Neural crest cell (in vitro differentiated cells): ENCODE results near the gene SLX1A. TPM values are rescaled to one million over a fixed set of nuclear protein-coding genes. Genes with fewer than 3 reads are reported as not detected.

Experiments
- DNase-seq: peaks from one replicate; pipeline ENCODE4 v3.0.0; 2021; ENCODE audit warnings: low read depth, mixed read lengths, low spot score
- H3K27ac Mint-ChIP-seq: one replicate; pipeline ENCODE4 v1.8.0; 2021; ENCODE audit warnings: mild to moderate bottlenecking, mixed read lengths; ENCODE audit not compliant: unreplicated experiment
- H3K27me3 Mint-ChIP-seq: 2 replicates; pipeline ENCODE4 v1.8.0; 2021; ENCODE audit warnings: low read depth, mild to moderate bottlenecking, mixed read lengths
- H3K36me3 Mint-ChIP-seq: 2 replicates; pipeline ENCODE4 v1.8.0; 2021; ENCODE audit warnings: low read depth, mild to moderate bottlenecking, mixed read lengths
- H3K4me1 Mint-ChIP-seq: 2 replicates; pipeline ENCODE4 v1.8.0; 2021; ENCODE audit warnings: mixed read lengths
- H3K4me3 Mint-ChIP-seq: one replicate; pipeline ENCODE4 v1.8.0; 2021; ENCODE audit warnings: mild to moderate bottlenecking, mixed read lengths
- H3K9me3 Mint-ChIP-seq: 2 replicates; pipeline ENCODE4 v1.8.0; 2021; ENCODE audit warnings: mixed read lengths
- CTCF ChIP-seq: fragments of 200-600 bp; sonication (generic); conservative IDR thresholded peaks from 2 replicates; pipeline ENCODE4 v1.5.0; 2021; ENCODE audit warnings: antibody characterized with exemption, mild to moderate bottlenecking
- total RNA-seq: library from RNA; stranded (reverse); gene quantifications from 2 replicates; pipeline ENCODE4 v1.2.1, GENCODE V29; 2021

The SLX1A gene
- total RNA-seq, 1 donor from 2014 or later = 45.0 TPM

GRCh38 chr16:30179931-30180330 is 13.7 kb upstream of the SLX1A start:
- no peak for TF ChIP-seq CTCF

GRCh38 chr16:30180741-30181140 is 12.9 kb upstream of the SLX1A start:
- no peaks in the 10 kb centered on the region for H3K36me3 Mint-ChIP-seq
- H3K27ac Mint-ChIP-seq = no peak overlapping the region
- peaks cover 5% of the 10 kb centered on the region for H3K4me1 Mint-ChIP-seq
- H3K9me3 Mint-ChIP-seq = no peaks in the 10 kb centered on the region
- TF ChIP-seq CTCF = no peak
- no peaks in the 10 kb centered on the region for H3K27me3 Mint-ChIP-seq
- no peak for DNase-seq
- peak overlapping the region; percentile 45 for H3K4me3 Mint-ChIP-seq

More at GRCh38 chr16:30179931-30180330, 13.7 kb upstream of the SLX1A start:
- no peaks in the 10 kb centered on the region for H3K36me3 Mint-ChIP-seq
- DNase-seq = no peak
- no peak overlapping the region for H3K27ac Mint-ChIP-seq
- no peaks in the 10 kb centered on the region for H3K27me3 Mint-ChIP-seq
- H3K4me3 Mint-ChIP-seq = peak overlapping the region; percentile 57
- H3K9me3 Mint-ChIP-seq = no peaks in the 10 kb centered on the region
- H3K4me1 Mint-ChIP-seq = peaks cover 5% of the 10 kb centered on the region

GRCh38 chr16:30183233-30184095 is 10.2 kb upstream of the SLX1A start, which contains the start of gene CORO1A:
Gene CORO1A, plus strand, starts transcription at chr16:30183602. Its CDS starts 1,608 bp downstream, at chr16:30185210.
- H3K4me1 Mint-ChIP-seq = peaks cover 5% of the 10 kb centered on the region
- TF ChIP-seq CTCF = no peak
- no peaks in the 10 kb centered on the region for H3K27me3 Mint-ChIP-seq
- DNase-seq = peak; percentile 77
- H3K27ac Mint-ChIP-seq = peak within 1 kb of the TSS; percentile 27
- no peaks in the 10 kb centered on the region for H3K9me3 Mint-ChIP-seq
- H3K4me3 Mint-ChIP-seq = peak within 1 kb of the TSS; percentile 87
- no peaks in the 10 kb centered on the region for H3K36me3 Mint-ChIP-seq

- peak overlapping the region; percentile 72 for H3K4me3 Mint-ChIP-seq
- H3K27ac Mint-ChIP-seq = no peak overlapping the region
- H3K36me3 Mint-ChIP-seq = no peaks in the 10 kb centered on the region
- TF ChIP-seq CTCF = no peak
- no peaks in the 10 kb centered on the region for H3K9me3 Mint-ChIP-seq
- no peaks in the 10 kb centered on the region for H3K27me3 Mint-ChIP-seq
- peaks cover 5% of the 10 kb centered on the region for H3K4me1 Mint-ChIP-seq
- DNase-seq = no peak
These were observed 9.4 kb upstream of the SLX1A start for GRCh38 chr16:30184096-30184890.

GRCh38 chr16:30184891-30185682 is 8.6 kb upstream of the SLX1A start:
- peak overlapping the region; percentile 72 for H3K4me3 Mint-ChIP-seq
- H3K27me3 Mint-ChIP-seq = no peaks in the 10 kb centered on the region
- no peak for TF ChIP-seq CTCF
- no peak for DNase-seq
- peaks cover 5% of the 10 kb centered on the region for H3K4me1 Mint-ChIP-seq
- no peaks in the 10 kb centered on the region for H3K36me3 Mint-ChIP-seq
- no peaks in the 10 kb centered on the region for H3K9me3 Mint-ChIP-seq
- H3K27ac Mint-ChIP-seq = no peak overlapping the region
